Bronchial epithelial cell (primary cell): ENCODE measurements around the gene TGFBR1. TPM values are rescaled to one million over a fixed set of nuclear protein-coding genes. Genes with fewer than 3 reads are reported as not detected.

Experiments
- DNase-seq: peaks from one replicate; pipeline ENCODE4 v3.0.0-alpha.2; 2010; ENCODE audit warnings: low read depth
- FAIRE-seq: peaks from 2 replicates; lab custom pipeline; 2011; peaks lifted over from hg19 to GRCh38; lab: Jason Lieb, UNC
- H3K27me3 ChIP-seq: 2 replicates; pipeline ENCODE4 v1.5.1; 2011; ENCODE audit warnings: low read length; ENCODE audit not compliant: control insufficient read depth, insufficient read depth
- H3K36me3 ChIP-seq: 2 replicates; pipeline ENCODE4 v1.5.1; 2011; ENCODE audit warnings: low read length; ENCODE audit not compliant: control insufficient read depth, insufficient read depth
- H3K4me3 ChIP-seq: 2 replicates; pipeline ENCODE4 v1.5.1; 2011; ENCODE audit warnings: mild to moderate bottlenecking, low read depth, low read length, control low read depth
- total RNA-seq: library from RNA; depleted of rRNA; stranded (reverse); fragments of >200 nt; gene quantifications from 2 replicates; pipeline ENCODE4 v1.2.1, GENCODE V29; 2014
- TF ChIP-seq, protein P1 (sequence below): IDR thresholded peaks from 2 replicates; pipeline ENCODE4 v1.5.1; 2011; ENCODE audit warnings: mild to moderate bottlenecking, moderate library complexity, low read length, control low read depth, inconsistent platforms; ENCODE audit not compliant: insufficient read depth, severe bottlenecking

Gene TGFBR1
- total RNA-seq, 1 donor from 2014 or later: 110 TPM

DNA sequence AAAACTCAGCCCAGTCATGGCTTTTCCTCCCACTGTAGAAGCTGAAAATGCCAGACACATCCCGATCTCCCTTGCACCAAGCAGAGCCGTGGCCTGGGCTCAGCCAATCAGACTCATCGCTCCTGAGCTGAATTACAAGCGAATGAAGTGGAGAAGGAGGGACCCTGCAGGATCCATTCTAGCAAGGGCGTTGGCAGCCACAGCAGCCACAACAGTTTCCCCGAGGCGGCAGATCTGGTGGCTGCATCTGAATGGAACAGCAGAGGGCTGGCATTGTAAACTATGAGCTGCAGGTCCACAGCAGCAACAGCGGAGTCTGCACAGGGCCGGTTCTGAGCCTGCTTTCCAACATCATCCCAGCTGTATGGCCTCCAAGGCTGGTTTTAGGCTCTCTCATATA lies 93.1 kb downstream of the TGFBR1 start:
- DNase-seq (no peak), FAIRE-seq (no peak)
- no peaks in the 10 kb centered on the region for H3K27me3 ChIP-seq
- TF ChIP-seq, protein P1, sequence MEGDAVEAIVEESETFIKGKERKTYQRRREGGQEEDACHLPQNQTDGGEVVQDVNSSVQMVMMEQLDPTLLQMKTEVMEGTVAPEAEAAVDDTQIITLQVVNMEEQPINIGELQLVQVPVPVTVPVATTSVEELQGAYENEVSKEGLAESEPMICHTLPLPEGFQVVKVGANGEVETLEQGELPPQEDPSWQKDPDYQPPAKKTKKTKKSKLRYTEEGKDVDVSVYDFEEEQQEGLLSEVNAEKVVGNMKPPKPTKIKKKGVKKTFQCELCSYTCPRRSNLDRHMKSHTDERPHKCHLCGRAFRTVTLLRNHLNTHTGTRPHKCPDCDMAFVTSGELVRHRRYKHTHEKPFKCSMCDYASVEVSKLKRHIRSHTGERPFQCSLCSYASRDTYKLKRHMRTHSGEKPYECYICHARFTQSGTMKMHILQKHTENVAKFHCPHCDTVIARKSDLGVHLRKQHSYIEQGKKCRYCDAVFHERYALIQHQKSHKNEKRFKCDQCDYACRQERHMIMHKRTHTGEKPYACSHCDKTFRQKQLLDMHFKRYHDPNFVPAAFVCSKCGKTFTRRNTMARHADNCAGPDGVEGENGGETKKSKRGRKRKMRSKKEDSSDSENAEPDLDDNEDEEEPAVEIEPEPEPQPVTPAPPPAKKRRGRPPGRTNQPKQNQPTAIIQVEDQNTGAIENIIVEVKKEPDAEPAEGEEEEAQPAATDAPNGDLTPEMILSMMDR: no peak
- H3K36me3 ChIP-seq: no peaks in the 10 kb centered on the region
- no peak overlapping the region for H3K4me3 ChIP-seq

DNA sequence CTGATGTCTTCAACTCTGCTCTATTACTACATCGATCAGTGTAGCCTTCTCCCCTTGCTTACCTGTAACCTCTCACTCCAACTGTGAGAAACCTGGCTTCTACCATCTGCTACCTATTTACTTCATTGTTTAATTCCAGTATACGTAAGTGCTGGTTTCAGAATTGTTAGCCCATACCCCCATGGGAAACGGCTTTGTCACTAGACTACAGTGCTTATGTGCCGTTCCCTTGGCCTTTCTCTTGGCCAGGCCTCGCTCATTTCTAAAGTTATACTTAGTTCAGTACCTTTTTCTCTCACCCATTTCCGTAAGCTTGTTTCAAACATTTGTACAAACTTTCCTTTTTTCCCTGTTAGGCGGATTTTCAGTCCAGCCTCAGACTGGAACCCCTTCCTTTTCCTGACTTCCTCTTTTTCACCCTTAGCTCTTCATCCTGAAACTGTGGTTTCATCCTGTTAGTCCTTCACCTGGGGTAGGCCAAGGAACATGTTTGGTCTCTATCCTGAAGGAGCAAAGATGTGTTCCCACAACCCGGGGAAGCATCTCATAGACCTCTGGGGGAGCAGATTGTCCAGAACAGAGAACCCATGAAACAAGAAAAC lies 95.1 kb downstream of the TGFBR1 start:
- Histone ChIP-seq H3K27me3 (no peaks in the 10 kb centered on the region), H3K4me3 (no peak overlapping the region), H3K36me3 (no peaks in the 10 kb centered on the region)
- no peak for DNase-seq
- no peak for FAIRE-seq
- TF ChIP-seq, protein P1: no peak

DNA sequence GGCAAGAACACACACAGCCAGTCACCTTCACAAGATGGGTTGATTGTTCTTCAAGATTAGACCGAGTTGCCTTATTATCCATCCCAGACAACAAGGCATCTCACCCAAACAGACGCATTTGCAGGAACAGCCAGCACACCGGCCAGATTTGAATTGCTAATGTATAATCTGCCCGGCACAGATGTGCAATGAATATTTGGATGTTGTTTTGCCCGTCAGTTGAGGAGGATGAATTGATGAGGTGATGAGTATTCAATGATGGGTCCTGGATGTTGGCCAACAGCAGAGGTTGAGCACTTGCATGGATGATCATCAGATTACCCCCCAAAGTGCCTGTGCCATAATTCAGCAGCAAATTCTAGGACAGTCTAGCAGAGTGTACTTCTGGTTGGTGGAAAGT lies 96.7 kb downstream of the TGFBR1 start:
- FAIRE-seq: no peak
- Histone ChIP-seq H3K27me3 (no peaks in the 10 kb centered on the region), H3K36me3 (no peaks in the 10 kb centered on the region), H3K4me3 (no peak overlapping the region)
- TF ChIP-seq, protein P1: no peak
- no peak for DNase-seq

Other genes with a start within 250 kb of the TGFBR1 start
- under 0.01 and 1.6 TPM in 2 replicates for gene COL15A1, start 161.2 kb upstream of the TGFBR1 start, total RNA-seq
- 33.2 and 55.0 TPM in 2 replicates for gene ALG2, start 116.8 kb downstream of the TGFBR1 start, total RNA-seq
- gene SEC61B, start 117.2 kb downstream of the TGFBR1 start, total RNA-seq: 62.9 and 77.2 TPM in 2 replicates